Stimulated activated CD4-positive, alpha-beta T cell treated with anti-CD3 and anti-CD28 coated beads, Interleukin-2, amount 100 ng/mL, for 4 hours (primary cell): ENCODE results near the gene ATXN1.
A peak's percentile ranks its signal among the peaks of the same experiment; 100 is the strongest.

Source experiments
- DNase-seq: peaks from one replicate; pipeline ENCODE4 v3.0.0-alpha.2; 2020; ENCODE audit warnings: low read depth

The ATXN1 gene

DNA sequence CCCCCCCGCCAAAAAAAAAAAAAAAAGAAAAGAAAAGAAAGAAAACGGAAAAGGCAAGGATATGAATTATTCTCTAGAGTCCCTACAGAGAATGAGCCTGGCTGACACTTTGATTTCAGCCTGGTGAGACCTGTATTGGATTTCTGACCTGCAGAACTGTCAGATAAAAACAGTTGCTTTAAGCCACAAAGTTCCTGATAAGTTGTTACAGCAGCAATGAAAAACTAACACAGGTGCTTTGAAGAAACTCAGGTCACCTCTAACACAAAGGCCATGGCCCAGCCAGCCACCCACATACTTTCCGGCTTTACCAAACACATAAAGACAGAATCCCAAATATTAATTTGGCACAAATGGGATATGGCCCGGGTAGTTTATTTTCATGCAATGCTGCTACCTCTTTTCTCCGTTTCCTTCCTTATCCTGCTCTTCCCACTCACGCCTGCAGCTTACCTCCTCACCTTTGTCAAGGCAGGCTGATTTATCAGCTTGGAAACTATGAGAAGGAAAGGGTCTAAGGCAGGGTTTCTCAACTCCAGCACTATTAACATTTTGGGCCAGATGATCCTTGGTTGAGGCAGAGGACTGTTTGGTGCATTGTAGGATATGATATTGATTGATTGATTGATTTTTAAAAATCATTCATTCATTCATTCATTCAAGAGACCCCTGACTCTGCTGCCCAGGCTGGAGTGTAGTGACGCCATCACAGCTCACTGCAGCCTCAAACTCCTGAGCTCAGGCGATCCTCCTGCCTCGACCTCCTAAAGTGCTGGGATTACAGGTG, 88.1 kb downstream of the ATXN1 start:
- no peak for DNase-seq

DNA sequence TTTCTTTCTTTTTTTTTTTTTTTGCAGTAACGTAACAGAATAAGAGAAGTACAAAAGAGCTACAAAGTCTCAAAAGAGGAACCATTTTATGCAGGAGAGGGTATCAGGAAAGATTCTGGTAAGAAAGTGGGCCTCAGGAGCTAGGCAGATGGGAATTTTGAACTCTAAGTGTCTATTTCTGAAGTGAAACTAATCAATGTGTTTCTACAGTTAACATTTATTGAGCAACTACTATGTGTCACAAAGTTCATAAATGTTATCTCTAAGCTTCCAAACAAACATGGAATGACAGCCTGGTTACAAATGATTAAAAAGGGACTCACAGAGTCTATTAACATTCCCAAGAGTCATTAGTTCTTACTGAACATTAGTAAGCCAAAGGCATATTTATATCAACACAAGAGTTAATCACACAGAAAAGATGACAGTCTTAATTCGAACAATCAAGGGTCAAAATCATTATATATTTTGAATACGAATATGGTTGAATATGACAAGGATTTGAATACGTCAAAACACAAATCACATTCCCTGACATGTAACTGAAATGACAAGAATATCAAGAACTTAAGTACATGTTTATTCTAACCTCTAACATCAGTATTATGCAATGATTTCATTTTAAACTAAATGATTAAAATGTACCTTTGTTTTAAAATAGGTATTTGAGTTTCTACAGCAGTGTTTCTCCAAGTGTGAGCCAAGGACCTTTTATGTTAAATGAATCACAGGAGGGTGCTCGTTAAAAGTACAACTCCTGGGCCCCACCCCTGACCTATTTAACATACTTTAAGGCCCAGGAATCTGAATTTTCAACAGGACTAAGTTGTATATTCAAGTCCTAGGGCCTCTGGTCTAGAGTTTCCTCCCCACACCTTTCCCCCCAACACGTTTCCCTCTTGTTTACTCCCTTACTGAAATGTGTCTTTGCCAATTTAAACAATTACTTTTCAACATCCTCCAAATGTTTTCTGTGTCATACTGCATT, 89.7 kb downstream of the ATXN1 start:
- DNase-seq: no peak

DNA sequence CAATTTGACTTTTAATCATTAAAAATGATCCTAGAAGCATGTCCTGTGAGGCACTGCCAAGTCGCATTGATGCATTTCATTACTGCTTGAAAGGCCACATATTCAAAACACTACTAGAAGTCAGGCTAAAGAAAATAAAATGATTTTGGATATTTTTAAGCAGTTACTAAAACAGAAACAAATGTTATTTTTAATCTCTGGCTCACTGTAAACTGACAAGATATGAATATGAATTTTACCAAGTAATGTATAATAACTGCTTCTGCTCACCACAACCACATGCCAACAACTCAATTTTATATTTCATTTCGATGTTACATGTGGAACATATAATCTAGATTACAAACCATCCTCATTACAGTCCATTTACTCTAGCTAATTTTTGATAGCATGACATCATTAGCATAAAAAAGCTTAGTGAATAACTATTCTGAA, 90.6 kb downstream of the ATXN1 start:
- DNase-seq: no peak

DNA sequence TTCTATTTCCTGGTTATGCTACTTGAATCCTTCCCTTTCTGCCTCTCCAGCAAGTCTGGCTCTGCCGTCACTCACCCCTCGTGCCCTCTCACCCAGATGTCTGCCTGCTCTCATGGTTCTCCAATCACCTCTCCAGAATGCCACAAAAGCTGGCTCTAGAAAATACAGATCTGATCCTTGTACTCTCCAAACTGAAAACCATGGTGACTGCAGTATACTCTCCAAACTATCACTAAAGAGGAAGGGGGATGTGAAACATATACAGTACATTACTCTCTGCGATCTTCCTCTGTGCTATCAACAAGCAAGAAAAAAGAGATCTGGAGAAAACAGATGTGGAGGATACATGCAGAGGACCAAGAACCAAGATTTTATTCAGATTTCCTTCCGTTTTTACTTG, 91.1 kb downstream of the ATXN1 start:
- no peak for DNase-seq

DNA sequence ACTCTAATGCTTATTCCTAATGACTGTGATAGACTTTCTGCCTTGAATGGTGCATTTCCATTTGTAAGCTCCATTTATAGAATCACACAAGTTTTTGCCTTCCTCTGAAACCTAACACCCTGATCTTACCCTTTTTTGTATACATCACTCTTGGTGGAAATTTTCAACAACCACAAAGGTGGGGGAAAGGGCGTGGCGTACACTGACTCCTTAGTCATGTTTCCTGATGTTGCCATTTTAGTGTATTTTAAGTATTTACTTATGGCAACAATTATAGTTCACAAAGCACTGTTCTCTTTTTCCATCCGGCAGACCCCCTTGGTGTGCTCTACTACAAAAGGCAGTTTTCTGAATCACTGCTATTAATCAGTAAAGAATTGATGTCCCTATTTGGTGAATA, 92.0 kb downstream of the ATXN1 start:
- peak; percentile 64 for DNase-seq

DNA sequence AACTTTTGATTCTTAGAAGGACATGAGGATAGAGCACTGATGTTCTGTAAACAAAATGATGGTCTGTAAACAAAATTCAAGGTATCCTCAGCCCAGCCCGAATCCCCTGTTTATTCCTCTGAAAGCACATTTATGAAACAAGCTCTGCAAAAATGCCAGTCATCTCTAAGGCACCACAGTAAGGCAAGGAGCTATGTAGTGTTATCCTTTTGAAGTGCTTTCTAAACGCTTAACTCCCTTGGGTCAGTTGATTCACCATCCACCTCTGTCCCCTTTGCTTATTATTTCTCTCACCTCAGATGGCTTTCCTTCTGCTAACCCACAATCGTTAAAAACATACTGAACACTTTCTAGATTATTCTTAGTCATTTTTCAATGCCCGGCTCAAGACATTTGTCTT, 93.8 kb downstream of the ATXN1 start:
- no peak for DNase-seq

DNA sequence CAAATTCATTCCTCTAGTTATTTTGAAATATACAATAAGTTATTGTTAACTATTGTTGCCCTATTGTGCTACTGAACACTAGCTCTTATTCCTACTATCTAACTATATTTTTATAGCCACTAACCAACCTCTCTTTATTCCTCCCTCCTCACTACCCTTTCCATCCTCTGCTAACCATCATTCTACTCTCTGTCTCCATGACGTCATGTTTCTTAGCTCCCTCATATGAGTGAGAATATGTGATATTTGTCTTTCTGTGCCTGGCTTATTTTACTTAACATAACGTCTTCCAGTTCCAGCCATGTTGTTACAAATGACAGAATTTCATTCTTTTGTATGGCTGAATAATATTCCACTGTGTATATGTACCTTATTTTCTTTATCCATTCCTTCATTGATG, 95.3 kb downstream of the ATXN1 start:
- DNase-seq: no peak

DNA sequence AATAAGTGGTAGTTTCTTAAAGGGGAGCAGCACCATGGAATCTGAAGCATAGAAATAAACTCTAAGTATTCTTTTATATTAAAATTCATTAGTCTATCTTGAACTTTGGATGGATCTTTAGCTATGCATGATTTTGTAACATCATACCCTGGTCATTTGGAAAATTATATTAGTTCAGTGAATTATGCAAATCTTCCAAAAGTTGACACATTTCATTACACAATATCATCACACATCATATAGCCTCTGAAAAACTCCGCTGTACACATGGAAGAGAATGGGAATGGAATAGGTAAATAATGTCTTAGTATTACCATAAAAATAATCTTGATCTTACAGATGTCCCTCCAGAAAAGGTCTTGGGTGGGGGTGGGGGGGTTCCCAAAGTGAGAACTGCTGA, 96.1 kb downstream of the ATXN1 start:
- DNase-seq: no peak

DNA sequence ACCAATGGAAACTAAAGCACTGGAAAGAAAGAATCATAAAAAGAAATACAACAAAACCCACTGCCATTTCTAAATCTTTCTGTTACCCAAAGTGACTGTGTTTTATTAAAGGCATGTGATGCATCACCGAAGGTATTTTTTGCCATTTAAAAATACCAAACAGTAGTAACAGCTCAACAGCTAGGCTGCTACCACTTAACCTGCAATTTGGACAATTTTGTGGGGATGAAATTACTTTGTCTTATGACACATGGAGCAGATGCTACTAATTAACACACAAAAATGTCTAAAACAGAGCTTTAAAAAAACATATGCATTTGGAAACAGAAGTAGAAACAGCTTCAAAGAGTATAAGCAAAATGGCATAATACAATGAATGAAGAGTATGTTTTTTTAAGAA, 97.4 kb downstream of the ATXN1 start:
- no peak for DNase-seq

DNA sequence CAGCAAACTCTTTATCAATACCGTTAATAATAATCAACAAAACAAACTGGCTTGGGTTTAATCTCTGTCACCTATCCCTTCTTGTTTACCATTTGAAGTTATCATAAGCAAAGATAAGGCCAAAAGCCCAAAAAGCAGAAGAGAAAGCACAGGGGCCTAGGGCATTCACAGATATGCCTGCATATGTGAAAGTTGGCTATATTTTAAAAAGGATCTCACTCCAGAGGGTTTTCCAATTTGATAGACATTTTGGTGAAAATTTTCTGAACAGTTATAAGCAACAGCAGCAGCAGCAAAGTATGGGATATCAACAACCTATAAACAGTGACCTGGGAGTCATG, 101.1 kb downstream of the ATXN1 start:
- no peak for DNase-seq

DNA sequence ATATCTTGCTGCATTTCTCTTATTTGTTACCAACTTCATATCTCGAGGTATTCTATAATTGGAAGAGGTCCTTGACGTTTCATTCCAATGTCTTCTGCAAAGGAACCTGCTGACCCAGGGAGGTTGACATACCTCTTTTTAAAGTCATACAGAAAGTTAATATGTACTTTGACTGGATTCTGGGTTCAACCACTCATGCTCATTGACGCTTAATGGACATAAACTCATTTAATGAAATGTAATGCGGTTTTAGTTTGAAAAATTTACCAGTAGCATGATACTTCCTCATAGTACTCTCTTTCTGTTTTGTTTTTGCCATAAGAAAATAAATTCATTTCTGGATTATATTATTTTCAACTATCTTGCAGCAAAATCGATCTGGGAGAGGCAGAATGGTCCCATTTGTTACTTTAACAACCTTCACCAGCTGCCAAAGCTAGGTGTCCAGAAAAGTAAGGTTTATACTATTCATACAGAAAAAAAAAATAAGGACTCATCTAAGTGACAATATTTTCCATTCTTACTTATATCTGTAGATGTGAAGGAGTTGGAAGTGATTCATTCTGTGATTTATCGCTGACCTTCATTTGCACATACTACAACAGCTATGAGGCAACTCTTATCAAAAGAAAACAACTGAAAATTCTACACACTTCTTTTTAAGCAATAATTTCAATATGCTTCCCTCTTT, 101.6 kb downstream of the ATXN1 start:
- no peak for DNase-seq

DNA sequence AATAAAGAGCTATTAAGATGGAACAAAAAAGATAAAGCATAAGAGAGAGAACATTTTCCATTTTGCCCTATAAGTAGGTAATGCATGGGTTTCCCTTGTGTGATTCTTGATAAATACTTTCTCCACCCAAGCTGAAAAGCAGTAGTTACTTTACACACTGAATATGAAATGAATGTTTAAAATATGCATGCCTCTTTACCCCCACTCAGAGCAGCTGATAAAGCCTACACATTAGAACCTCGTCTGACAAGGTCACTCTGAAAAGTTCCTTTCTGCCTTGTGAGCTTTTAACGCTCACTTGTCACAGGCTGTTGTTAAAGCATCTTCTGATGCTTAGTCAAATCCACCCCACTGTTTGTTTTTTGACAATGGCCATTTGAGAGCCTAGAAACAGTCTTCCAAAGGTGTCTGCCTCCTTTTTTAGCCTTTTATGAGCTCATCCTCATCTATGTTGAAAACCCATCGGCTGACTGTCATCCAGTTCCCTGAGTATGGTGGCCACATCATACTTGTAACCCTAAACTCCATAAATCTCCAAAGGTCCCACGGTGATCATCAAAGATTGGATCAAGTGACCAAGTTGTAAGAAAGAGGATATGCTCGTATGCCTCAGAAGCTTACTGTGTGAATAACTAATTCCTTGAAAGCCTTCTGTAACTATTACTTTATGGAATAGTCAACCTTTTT, 102.8 kb downstream of the ATXN1 start:
- DNase-seq: no peak

DNA sequence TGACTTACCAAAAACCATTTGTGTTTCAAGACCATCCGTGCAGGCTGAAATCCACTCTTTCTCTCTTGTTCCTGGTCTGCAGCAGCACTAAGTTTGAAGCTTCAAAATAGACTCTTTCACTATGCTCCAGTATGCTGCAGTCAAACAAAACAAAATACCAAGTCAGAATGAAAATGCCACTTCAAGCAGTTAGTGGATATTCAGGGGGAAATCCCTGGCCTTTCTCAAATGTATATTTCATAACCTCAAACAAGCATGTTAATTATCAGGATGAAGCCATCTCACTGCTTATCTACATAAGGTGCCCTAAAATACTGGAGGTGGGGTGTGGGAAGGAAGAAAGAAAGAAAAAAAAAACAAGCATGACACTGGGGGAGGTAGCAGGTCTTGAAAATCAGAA, 103.5 kb downstream of the ATXN1 start:
- no peak for DNase-seq

DNA sequence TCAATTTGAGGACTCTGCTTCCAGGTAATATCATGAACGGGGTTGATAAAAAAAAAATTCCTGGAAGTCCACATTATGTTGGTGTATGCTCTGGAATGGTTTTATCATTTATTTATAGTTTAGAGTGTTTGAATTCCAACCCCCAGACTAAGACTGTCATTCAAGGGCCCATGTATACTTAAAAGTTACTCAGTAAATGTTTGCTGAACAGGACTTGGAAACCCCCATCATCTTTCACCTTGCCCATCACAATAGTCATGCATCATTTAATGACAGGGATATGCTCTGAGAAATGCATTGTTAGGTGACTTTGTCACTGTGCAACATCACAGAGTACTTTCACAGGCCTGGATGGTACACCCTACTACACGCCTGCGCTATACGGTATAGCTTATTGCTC, 104.8 kb downstream of the ATXN1 start:
- no peak for DNase-seq

DNA sequence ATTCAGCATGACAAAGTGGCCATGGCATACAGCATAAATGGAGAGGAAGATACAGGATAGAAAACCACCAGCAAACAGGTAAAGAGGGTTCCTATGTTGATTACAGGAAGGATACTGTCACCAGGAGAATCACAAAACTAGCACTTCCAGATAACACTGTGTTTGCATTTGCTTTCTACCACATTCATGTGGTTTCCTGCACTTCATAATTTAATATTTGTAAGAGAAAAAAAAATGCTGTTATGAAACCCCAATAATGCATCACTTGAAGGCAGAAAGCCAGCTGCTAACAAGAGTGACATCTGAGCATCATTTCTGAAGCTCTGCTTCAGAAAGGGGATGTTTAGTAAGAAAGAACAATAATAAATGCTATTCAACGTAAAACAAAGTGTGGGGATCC, 106.6 kb downstream of the ATXN1 start:
- DNase-seq: no peak

DNA sequence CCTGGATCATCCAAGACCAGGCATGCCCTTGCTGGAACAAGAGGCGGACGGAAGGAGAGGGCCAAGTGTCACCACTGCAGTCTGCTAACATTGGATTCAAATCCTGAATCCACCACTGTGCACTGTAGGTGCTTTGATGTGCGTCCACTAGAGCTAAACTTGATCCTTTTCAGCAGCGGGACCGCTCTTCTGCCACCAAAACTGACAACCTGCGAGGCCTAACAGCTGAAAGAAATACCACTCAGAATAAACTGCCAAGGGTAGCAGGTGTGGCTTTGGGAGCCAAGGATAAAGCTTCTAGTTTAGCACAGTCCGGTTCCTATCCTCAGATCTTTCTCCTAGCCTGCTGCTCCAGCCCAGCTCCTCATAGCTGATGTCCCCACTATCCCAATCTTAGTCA, 108.0 kb downstream of the ATXN1 start:
- no peak for DNase-seq

DNA sequence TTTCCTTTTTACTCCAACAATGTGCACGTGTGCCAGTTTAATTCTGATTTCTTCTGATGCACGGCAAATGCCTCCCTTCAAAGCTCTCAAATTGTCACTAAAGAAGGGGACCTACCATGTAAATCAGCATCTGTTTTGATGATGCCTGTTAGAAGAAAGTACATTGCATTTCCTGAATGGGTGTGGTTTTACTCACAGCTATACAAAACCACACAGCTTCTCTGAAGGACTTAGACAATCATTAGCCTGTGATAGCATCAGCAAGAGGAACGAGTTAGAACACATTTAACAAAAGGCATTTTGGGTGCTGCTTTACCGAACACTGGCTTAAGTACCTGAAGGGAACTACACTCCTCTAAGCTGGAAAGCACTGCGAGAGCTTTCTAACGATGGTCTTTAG, 109.4 kb downstream of the ATXN1 start:
- no peak for DNase-seq

DNA sequence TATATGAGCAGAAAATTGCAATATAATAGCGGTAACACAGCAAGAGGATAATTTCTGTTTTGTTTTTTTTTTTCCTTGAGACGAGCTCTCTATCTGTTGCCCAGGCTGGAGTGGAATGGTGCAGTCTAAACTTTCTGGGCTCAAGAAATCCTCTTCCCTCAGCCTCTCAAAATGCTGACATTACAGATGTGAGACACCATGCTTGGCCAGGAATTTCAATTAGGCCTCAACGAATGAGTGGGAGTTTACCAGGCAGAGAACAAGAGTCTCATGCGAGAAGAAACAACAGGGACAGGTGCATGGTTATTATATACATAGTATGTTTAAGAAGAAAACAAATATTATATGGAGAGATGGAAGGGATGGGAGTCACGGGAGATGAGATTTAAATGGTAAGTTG, 111.4 kb downstream of the ATXN1 start:
- no peak for DNase-seq

DNA sequence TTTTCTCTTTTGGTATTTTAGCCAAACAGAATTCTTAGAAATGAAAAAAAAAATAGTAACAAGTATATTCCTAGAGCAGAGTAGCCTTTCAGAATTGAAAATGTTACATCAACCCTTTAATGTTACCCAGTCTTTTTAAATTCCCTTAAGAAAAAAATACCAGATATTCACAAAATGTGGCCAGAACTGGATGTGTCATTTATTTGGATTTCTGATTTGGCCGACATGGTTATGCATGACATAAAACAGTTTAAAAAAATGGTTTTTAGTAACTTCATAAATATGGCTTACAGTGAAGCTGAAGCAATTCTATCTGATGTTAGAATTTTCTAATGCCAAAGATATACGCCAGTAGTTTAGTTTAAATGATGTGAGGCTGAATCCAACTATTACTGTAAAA, 112.0 kb downstream of the ATXN1 start:
- no peak for DNase-seq

DNA sequence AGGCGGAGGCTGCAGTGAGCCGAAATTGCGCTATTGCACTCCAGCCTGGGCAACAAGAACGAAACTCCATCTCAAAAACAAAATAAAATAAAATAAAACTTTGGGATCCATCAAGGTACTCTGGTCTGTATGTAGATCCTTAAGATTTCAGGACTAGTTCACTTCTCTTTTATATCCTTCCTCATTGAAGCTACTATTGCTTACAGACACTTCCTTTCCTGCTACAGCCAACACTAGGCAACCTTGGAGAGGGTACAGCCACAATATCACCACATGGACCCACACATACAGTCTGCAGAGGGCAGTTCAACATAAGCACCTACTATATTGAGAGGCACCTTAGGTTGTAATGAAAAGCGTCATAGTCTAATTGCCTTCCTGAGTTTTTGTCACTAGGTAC, 113.3 kb downstream of the ATXN1 start:
- DNase-seq: no peak

DNA sequence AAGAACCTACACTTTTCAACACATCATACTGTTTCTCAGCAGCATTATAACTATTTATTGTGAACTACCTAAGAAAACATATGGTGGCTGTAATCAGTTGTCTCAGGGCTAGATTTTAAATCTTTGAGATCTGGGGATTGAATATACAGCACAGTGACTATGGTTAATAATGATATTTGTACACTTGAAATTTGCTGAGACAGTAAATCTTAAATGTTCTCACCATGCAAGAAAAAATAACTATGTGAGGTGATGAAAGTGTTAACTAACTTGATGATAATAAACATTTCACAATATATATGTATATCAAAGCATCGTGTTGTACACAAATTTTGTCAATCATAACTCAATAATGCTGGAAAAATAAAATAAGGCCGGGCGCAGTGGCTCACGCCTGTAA, 113.8 kb downstream of the ATXN1 start:
- no peak for DNase-seq

DNA sequence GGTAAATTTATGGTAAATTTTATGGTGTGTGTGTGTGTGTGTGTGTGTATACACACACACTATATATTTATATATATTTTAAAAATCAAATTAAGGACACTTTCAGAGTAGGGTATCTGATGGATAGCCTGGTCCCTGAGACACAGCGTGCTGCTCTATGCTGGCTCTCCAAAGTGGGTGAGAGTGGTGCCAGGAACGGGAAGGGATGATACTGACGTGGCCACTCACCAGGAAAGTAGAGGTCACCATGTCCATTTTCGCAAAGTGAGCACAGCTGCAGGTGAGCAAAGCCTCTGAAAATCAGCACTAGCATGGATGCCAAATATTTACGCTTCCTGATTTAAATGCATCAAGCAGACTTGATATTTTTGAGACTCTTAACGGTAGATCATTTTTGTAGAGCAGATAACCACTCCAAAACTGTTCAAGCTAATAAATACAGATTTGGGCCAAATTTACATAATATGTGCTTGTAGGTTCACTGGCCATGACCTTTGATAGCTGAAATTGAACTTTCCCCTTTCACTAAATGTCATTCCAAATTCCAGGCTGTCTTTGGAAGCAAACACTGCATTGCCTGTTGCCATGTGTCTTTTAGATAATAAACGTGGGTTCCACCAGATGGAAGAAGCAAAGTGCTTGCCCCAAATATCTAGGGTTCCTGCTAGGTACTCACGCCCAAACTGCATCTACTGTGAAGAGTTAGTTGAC, 116.6 kb downstream of the ATXN1 start:
- DNase-seq: no peak
